Glutamatergic neuron (in vitro differentiated cells): ENCODE results near the gene APOBEC2. TPM values are rescaled to one million over a fixed set of nuclear protein-coding genes. Genes with fewer than 3 reads are reported as not detected.

Experiments used
- DNase-seq: peaks from one replicate; pipeline ENCODE4 v3.0.0; 2022
- H3K27ac Mint-ChIP-seq: one replicate; pipeline ENCODE4 v1.8.0; 2020; ENCODE audit warnings: mild to moderate bottlenecking, mixed read lengths, inconsistent platforms; ENCODE audit not compliant: unreplicated experiment
- H3K27me3 Mint-ChIP-seq: one replicate; pipeline ENCODE4 v1.8.0; 2020; ENCODE audit warnings: mild to moderate bottlenecking, moderate library complexity, mixed read lengths, inconsistent platforms; ENCODE audit not compliant: unreplicated experiment
- H3K36me3 Mint-ChIP-seq: one replicate; pipeline ENCODE4 v1.8.0; 2020; ENCODE audit warnings: mild to moderate bottlenecking, mixed read lengths, inconsistent platforms; ENCODE audit not compliant: unreplicated experiment
- H3K4me1 Mint-ChIP-seq: one replicate; pipeline ENCODE4 v1.8.0; 2020; ENCODE audit warnings: mild to moderate bottlenecking, low read depth, mixed read lengths, inconsistent platforms; ENCODE audit not compliant: unreplicated experiment
- H3K4me3 Mint-ChIP-seq: one replicate; pipeline ENCODE4 v1.8.0; 2020; ENCODE audit warnings: mild to moderate bottlenecking, mixed read lengths, inconsistent platforms; ENCODE audit not compliant: unreplicated experiment
- H3K9me3 Mint-ChIP-seq: one replicate; pipeline ENCODE4 v1.8.0; 2020; ENCODE audit warnings: mild to moderate bottlenecking, moderate library complexity, mixed read lengths, inconsistent platforms; ENCODE audit not compliant: unreplicated experiment
- total RNA-seq: library from RNA; stranded (reverse); fragmentation: NEBNext Ultra II Directional; extraction: Animal tissue kit (Norgen Biotek cat#: 25700); gene quantifications from one replicate; pipeline ENCODE4 v1.2.1, GENCODE V29; 2021; ENCODE audit not compliant: unreplicated experiment
- TF ChIP-seq, protein P1 (sequence below): fragments of 200-600 bp; sonication (generic); IDR thresholded peaks from one replicate; pipeline ENCODE4 v1.5.0; 2021; ENCODE audit not compliant: partially characterized antibody, unreplicated experiment

Gene APOBEC2
- total RNA-seq, 1 donor from 2014 or later, result 0.61 TPM

GRCh38 chr6:41040940-41041536, 12.0 kb upstream of the APOBEC2 start:
- TF ChIP-seq, protein P1, sequence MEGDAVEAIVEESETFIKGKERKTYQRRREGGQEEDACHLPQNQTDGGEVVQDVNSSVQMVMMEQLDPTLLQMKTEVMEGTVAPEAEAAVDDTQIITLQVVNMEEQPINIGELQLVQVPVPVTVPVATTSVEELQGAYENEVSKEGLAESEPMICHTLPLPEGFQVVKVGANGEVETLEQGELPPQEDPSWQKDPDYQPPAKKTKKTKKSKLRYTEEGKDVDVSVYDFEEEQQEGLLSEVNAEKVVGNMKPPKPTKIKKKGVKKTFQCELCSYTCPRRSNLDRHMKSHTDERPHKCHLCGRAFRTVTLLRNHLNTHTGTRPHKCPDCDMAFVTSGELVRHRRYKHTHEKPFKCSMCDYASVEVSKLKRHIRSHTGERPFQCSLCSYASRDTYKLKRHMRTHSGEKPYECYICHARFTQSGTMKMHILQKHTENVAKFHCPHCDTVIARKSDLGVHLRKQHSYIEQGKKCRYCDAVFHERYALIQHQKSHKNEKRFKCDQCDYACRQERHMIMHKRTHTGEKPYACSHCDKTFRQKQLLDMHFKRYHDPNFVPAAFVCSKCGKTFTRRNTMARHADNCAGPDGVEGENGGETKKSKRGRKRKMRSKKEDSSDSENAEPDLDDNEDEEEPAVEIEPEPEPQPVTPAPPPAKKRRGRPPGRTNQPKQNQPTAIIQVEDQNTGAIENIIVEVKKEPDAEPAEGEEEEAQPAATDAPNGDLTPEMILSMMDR, result no peak
- Mint-ChIP-seq H3K27ac (no peak overlapping the region), H3K9me3 (no peaks in the 10 kb centered on the region), H3K27me3 (peaks cover under 1% of the 10 kb centered on the region), H3K36me3 (no peaks in the 10 kb centered on the region), H3K4me3 (no peak overlapping the region), H3K4me1 (no peaks in the 10 kb centered on the region)
- no peak for DNase-seq

GRCh38 chr6:41042226-41043055, 10.6 kb upstream of the APOBEC2 start, which contains the start of gene TSPO2:
TSS of gene TSPO2 (plus strand) at chr6:41042467. CDS start at chr6:41042986, 519 bp downstream.
- Mint-ChIP-seq H3K27ac (peak within 1 kb of the TSS; percentile 8), H3K4me1 (no peaks in the 10 kb centered on the region), H3K36me3 (no peaks in the 10 kb centered on the region), H3K4me3 (no peak within 1 kb of the TSS), H3K9me3 (no peaks in the 10 kb centered on the region), H3K27me3 (peaks cover 2% of the 10 kb centered on the region)
- no peak for DNase-seq
- TF ChIP-seq, protein P1, result no peak

GRCh38 chr6:41043151-41043550, 9.9 kb upstream of the APOBEC2 start:
- Mint-ChIP-seq H3K27ac (no peak overlapping the region), H3K9me3 (peaks cover 2% of the 10 kb centered on the region), H3K4me1 (no peaks in the 10 kb centered on the region), H3K27me3 (peaks cover 2% of the 10 kb centered on the region), H3K4me3 (no peak overlapping the region), H3K36me3 (no peaks in the 10 kb centered on the region)
- no peak for DNase-seq
- TF ChIP-seq, protein P1, result no peak

GRCh38 chr6:41045664-41046063, 7.3 kb upstream of the APOBEC2 start:
- Mint-ChIP-seq H3K36me3 (no peaks in the 10 kb centered on the region), H3K4me3 (no peak overlapping the region), H3K27me3 (peaks cover 5% of the 10 kb centered on the region), H3K4me1 (peaks cover 11% of the 10 kb centered on the region), H3K9me3 (peaks cover 4% of the 10 kb centered on the region), H3K27ac (no peak overlapping the region)
- TF ChIP-seq, protein P1, result no peak
- DNase-seq, result no peak

DNA sequence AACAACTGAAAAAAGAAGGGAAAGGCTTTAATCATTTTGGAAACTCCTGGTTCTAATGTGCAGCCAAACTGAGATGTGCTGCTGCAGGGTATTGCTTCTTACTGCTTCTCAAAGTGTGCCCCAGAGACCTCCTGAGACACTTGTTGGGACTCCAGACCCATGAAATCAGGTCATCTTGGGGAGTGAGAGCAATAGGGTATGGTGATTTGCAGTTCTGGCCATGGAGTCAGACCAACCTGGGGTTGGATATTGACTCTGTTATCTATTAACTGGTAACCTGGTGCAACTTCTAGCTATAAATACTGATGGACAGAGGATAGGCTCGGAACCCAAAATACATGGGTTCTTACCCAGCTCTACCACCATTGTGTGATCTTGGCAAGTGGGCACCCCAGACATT, 6.9 kb upstream of the APOBEC2 start:
- peaks cover 4% of the 10 kb centered on the region for H3K9me3 Mint-ChIP-seq
- H3K27me3 Mint-ChIP-seq, result peaks cover 5% of the 10 kb centered on the region
- no peak overlapping the region for H3K4me3 Mint-ChIP-seq
- H3K4me1 Mint-ChIP-seq, result peaks cover 11% of the 10 kb centered on the region
- TF ChIP-seq, protein P1, result no peak
- no peaks in the 10 kb centered on the region for H3K36me3 Mint-ChIP-seq
- no peak for DNase-seq
- H3K27ac Mint-ChIP-seq, result no peak overlapping the region
